B cell (primary cell): ENCODE data around the gene DNAH6. TPM values are rescaled to one million over a fixed set of nuclear protein-coding genes. Genes with fewer than 3 reads are reported as not detected.

Experiments used
- ATAC-seq: fragments of 200-7000 bp; cut with Tn5 transposase; one replicate; pipeline ENCODE4 v1.10.0; 2021; ENCODE audit warnings: low read depth, mild to moderate bottlenecking, moderate number of reproducible peaks, moderate library complexity
- CTCF ChIA-PET: fragments of 350-600 bp; sonication (Branson Sonifier 250); formaldehyde crosslinking; loops from one replicate; lab custom pipeline; 2021; ENCODE audit warnings: antibody characterized with exemption, inconsistent platforms; lab: Charles Lee
- POLR2A ChIA-PET: fragments of 350-600 bp; sonication (Branson Sonifier 250); formaldehyde crosslinking; loops from one replicate; lab custom pipeline; 2021; ENCODE audit warnings: antibody characterized with exemption; lab: Charles Lee
- DNase-seq: peaks from one replicate; pipeline ENCODE4 v3.0.0; 2013
- H2AFZ ChIP-seq: 2 replicates; pipeline ENCODE4 v1.6.1; 2012; ENCODE audit warnings: mild to moderate bottlenecking, low read depth, low read length; ENCODE audit not compliant: insufficient read depth, poor library complexity, severe bottlenecking
- H3K27ac ChIP-seq, 2 donors: 1 replicate in 1 of 2; 2 replicates in 1 of 2; pipeline ENCODE4 v1.5.1; 2012 to 2013; ENCODE audit warnings: low read length in 2 of 2, mild to moderate bottlenecking in 2 of 2, moderate library complexity in 1 of 2
- H3K27me3 ChIP-seq, 4 experiments: fragments of 200-600 bp in 1 of 4; sonication (generic) in 1 of 4; replicated peaks in 1 of 4; 1 replicate in 2 of 4; 2 replicates in 2 of 4; pipeline versions ENCODE4 v1.6.1 to v1.7.0; 2013 to 2016; ENCODE audit warnings: low read length in 3 of 4, mild to moderate bottlenecking in 2 of 4, mixed read lengths in 1 of 4, moderate library complexity in 1 of 4; ENCODE audit not compliant: insufficient read depth in 4 of 4, control insufficient read depth in 3 of 4; ENCODE audit errors: control extremely low read depth in 1 of 4
- H3K36me3 ChIP-seq, 2 experiments: replicated peaks in 1 of 2; 1 replicate in 1 of 2; 2 replicates in 1 of 2; pipeline versions ENCODE4 v1.6.1 to v1.7.1; 2013; ENCODE audit warnings: low read length in 1 of 2; ENCODE audit not compliant: insufficient read depth in 2 of 2, control insufficient read depth in 1 of 2; ENCODE audit errors: control extremely low read depth in 1 of 2, extremely low read depth in 1 of 2
- H3K4me1 ChIP-seq, 2 donors: fragments of 200-600 bp in 1 of 2; sonication (generic) in 1 of 2; 1 replicate in 1 of 2; 2 replicates in 1 of 2; pipeline versions ENCODE4 v1.5.1 to v1.6.1; 2013 to 2017; ENCODE audit warnings: low read length in 2 of 2; ENCODE audit not compliant: control insufficient read depth in 2 of 2, insufficient read depth in 2 of 2
- H3K4me2 ChIP-seq: replicated peaks from 2 replicates; pipeline ENCODE3; 2012; ENCODE audit warnings: mild to moderate bottlenecking, low read depth, low read length; ENCODE audit not compliant: poor library complexity, severe bottlenecking
- H3K4me3 ChIP-seq, 5 experiments: fragments of 200-600 bp in 1 of 5; sonication (generic) in 1 of 5; 1 replicate in 3 of 5; 2 replicates in 2 of 5; pipeline versions ENCODE4 v1.5.1 to v1.7.0; 2011 to 2016; ENCODE audit warnings: low read length in 4 of 5, mild to moderate bottlenecking in 4 of 5, low read depth in 2 of 5, control low read depth in 1 of 5, moderate library complexity in 1 of 5; ENCODE audit not compliant: insufficient read depth in 1 of 5; ENCODE audit errors: control extremely low read depth in 1 of 5, extremely low read depth in 1 of 5
- H3K79me2 ChIP-seq: fragments of 200-600 bp; sonication (generic); one replicate; pipeline ENCODE4 v1.6.0; 2016; ENCODE audit warnings: low read length; ENCODE audit not compliant: control insufficient read depth, insufficient read depth
- H3K9ac ChIP-seq: fragments of 200-600 bp; sonication (generic); 2 replicates; pipeline ENCODE4 v1.6.1; 2017; ENCODE audit warnings: mild to moderate bottlenecking, low read length, moderate library complexity
- H3K9me3 ChIP-seq, 3 donors: one replicate each; pipeline versions ENCODE4 v1.6.1 to v1.7.1; 2013; ENCODE audit warnings: low read length in 2 of 3; ENCODE audit not compliant: control insufficient read depth in 2 of 3, insufficient read depth in 1 of 3; ENCODE audit errors: control extremely low read depth in 1 of 3
- H4K20me1 ChIP-seq: 2 replicates; pipeline ENCODE4 v1.6.0; 2012; ENCODE audit warnings: mild to moderate bottlenecking, low read length; ENCODE audit not compliant: insufficient read depth, control insufficient read depth, poor library complexity, severe bottlenecking
- H3K27ac Mint-ChIP-seq: one replicate; pipeline ENCODE4 v1.8.0; 2021; ENCODE audit warnings: mixed read lengths
- H3K27me3 Mint-ChIP-seq: one replicate; pipeline ENCODE4 v1.8.0; 2021; ENCODE audit warnings: mixed read lengths
- H3K4me1 Mint-ChIP-seq: one replicate; pipeline ENCODE4 v1.8.0; 2021; ENCODE audit warnings: mixed read lengths
- H3K4me3 Mint-ChIP-seq: one replicate; pipeline ENCODE4 v1.8.0; 2021; ENCODE audit warnings: mixed read lengths
- H3K9me3 Mint-ChIP-seq: one replicate; pipeline ENCODE4 v1.8.0; 2022; ENCODE audit warnings: mixed read lengths; ENCODE audit not compliant: insufficient read depth
- CTCF ChIP-seq: fragments of 200-600 bp; IDR thresholded peaks from one replicate; pipeline ENCODE4 v1.8.0; 2022; ENCODE audit warnings: antibody characterized with exemption, mild to moderate bottlenecking
- EZH2 ChIP-seq: IDR thresholded peaks from 2 replicates; pipeline ENCODE4 v1.6.1; 2012; ENCODE audit warnings: borderline replicate concordance, low read depth, mild to moderate bottlenecking, moderate library complexity, low read length; ENCODE audit not compliant: insufficient read depth, poor library complexity, severe bottlenecking
- WGBS: methylation state at CpG from one replicate; pipeline ENCODE4 v1.1.5; 2013; ENCODE audit warnings: missing lambda C conversion rate; ENCODE audit not compliant: insufficient coverage; 5-methylcytosine and 5-hydroxymethylcytosine counted together
- intact Hi-C: fragments of 100-400 bp; cut with micrococcal nuclease; formaldehyde crosslinking; loops from one replicate; pipeline ENCODE4 v1.10.0; 2022
- polyA plus RNA-seq: library from polyadenylated mRNA; depleted of rRNA; stranded (reverse); fragments of >200 nt; gene quantifications from 2 replicates; pipeline ENCODE4 v1.2.3, GENCODE V29; 2012
- total RNA-seq, 2 donors: library from RNA; stranded (reverse); fragments of 120-200 nt in 1 of 2; gene quantifications; 1 replicate in 1 of 2; 2 replicates in 1 of 2; pipeline versions ENCODE4 v1.2.3 to v1.2.4, GENCODE V29; 2013 to 2022

DNAH6 gene
- total and polyA plus RNA-seq, 2 donors (not counting 1 experiment from before 2014, with no cell fraction given), result 0.01 to 1.9 TPM

DNA sequence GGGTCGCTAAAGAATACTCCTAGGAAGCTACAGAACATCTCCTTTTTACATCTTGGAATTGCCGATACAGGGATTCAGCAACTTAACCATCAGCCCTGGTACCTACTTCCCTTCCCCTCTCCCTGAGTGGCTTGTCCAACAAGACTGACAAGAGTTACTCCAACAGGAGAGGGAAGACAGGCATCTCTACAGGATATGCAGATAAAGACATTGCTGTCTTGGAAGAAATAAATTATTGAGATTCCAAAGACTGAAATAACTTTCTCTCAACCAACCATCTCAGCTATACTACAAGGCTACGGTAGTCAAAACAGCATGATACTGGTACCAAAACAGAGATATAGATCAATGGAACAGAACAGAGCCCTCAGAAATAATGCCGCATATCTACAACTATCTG, 277.3 kb downstream of the DNAH6 start:
- Histone ChIP-seq H3K27me3 (no peaks in the 10 kb centered on the region), H3K4me3 (no peak overlapping the region), H2AFZ (no peak overlapping the region), H3K79me2 (no peaks in the 10 kb centered on the region), H3K4me1 (no peaks in the 10 kb centered on the region), H4K20me1 (no peaks in the 10 kb centered on the region), H3K9me3 (peaks cover 0 to 1% (median 0%) of the 10 kb centered on the region in 3 donors), H3K27ac (no peak overlapping the region), H3K36me3 (no peaks in the 10 kb centered on the region), H3K9ac (no peak overlapping the region), H3K4me2 (no peak overlapping the region)
- WGBS, result 94% methylated on average over 2 of the region's 4 CpGs
- DNase-seq, result no peak
- Mint-ChIP-seq H3K4me3 (no peak overlapping the region), H3K27me3 (no peaks in the 10 kb centered on the region), H3K9me3 (no peaks in the 10 kb centered on the region), H3K27ac (no peak overlapping the region), H3K4me1 (no peaks in the 10 kb centered on the region)
- POLR2A ChIA-PET, result no interaction called here
- TF ChIP-seq EZH2 (no peak), CTCF (no peak)
- intact Hi-C loops, result no loop called here
- CTCF ChIA-PET, result no interaction called here
- no peak for ATAC-seq

DNA sequence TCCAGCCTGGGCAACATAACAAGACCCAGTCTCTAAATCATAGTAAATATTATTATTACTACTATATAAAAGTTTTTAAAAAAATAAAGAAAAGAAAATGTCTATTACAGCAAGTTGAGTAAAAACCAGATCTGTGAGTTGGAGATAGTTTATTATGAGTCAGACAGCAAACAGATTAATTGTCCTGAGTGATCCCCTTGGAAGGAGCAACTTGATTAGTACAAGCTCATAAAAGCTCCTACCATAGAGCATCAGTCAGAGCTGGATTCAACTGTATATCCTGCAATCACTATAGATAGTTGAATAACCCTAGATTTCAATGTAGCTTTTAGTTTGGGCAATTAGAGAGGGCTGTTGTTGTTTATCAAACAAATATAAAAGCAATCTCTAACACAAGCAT, 280.5 kb downstream of the DNAH6 start:
- intact Hi-C loops, result no loop called here
- ATAC-seq (no peak), DNase-seq (no peak)
- Histone ChIP-seq H3K36me3 (no peaks in the 10 kb centered on the region), H3K9ac (no peak overlapping the region), H3K4me3 (no peak overlapping the region), H4K20me1 (no peaks in the 10 kb centered on the region), H3K79me2 (no peaks in the 10 kb centered on the region), H3K27me3 (no peaks in the 10 kb centered on the region), H3K27ac (no peak overlapping the region), H3K9me3 (peaks cover under 1 to 5% (median 2%) of the 10 kb centered on the region in 3 donors), H3K4me2 (no peak overlapping the region), H2AFZ (no peak overlapping the region), H3K4me1 (no peaks in the 10 kb centered on the region)
- Mint-ChIP-seq H3K4me1 (peaks cover 2% of the 10 kb centered on the region), H3K9me3 (peaks cover under 1% of the 10 kb centered on the region), H3K4me3 (no peak overlapping the region), H3K27ac (no peak overlapping the region), H3K27me3 (peaks cover 3% of the 10 kb centered on the region)
- ChIA-PET POLR2A (no interaction called here), CTCF (no interaction called here)
- TF ChIP-seq EZH2 (no peak), CTCF (no peak)
